Measurements from ENCODE around the gene ABCF2.

ABCF2 gene

GRCh38 chr7:151260471-151260870 lies 33.5 kb upstream of the ABCF2 start:
- no peak for DNase-seq (ENCODE audit: low read depth)
- TF ChIP-seq, protein P1, sequence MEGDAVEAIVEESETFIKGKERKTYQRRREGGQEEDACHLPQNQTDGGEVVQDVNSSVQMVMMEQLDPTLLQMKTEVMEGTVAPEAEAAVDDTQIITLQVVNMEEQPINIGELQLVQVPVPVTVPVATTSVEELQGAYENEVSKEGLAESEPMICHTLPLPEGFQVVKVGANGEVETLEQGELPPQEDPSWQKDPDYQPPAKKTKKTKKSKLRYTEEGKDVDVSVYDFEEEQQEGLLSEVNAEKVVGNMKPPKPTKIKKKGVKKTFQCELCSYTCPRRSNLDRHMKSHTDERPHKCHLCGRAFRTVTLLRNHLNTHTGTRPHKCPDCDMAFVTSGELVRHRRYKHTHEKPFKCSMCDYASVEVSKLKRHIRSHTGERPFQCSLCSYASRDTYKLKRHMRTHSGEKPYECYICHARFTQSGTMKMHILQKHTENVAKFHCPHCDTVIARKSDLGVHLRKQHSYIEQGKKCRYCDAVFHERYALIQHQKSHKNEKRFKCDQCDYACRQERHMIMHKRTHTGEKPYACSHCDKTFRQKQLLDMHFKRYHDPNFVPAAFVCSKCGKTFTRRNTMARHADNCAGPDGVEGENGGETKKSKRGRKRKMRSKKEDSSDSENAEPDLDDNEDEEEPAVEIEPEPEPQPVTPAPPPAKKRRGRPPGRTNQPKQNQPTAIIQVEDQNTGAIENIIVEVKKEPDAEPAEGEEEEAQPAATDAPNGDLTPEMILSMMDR (conservative IDR thresholded peaks at IDR 0.05; ENCODE audit: low read depth, low read length) = no peak
- no peak overlapping the region for H3K4me3 ChIP-seq (ENCODE audit: low read length)

GRCh38 chr7:151257990-151258389 lies 31.0 kb upstream of the ABCF2 start:
- no peak overlapping the region for H3K4me3 ChIP-seq (ENCODE audit: low read length)
- no peak for DNase-seq (ENCODE audit: low read depth)
- TF ChIP-seq, protein P1 (conservative IDR thresholded peaks at IDR 0.05; ENCODE audit: low read depth, low read length) = no peak

DNA sequence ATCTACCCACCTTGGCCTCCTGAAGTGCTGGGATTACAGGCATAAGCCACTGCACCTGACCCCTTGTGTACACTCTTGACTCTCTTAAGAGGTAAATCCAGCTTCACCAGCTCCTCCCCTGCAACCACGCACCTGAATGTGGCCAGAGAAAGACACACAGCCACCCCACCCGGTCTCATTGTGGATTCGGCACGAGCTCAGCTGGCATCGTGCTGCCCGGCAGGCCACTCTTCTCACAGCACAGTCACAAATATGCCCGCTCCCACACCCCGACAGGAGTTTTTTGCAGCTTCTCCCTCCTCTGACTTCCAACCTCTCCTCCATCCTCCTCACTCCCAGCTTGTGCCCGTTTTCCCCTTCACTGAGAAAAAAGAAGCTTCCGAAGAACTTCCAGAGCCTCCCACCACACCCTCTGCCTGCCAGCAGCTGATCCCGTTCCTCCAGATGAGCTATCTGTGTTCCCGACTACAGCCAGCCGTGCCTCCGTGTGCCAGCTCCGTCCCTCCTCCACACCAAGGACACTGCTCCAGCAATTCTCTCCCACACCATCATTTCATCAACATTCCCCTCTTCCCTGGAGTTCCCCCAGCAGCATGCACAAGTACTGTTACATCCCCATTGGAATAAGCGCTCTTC lies 29.5 kb upstream of the ABCF2 start:
- DNase-seq (ENCODE audit: low read depth) = no peak
- H3K4me3 ChIP-seq (ENCODE audit: low read length) = no peak overlapping the region
- TF ChIP-seq, protein P1 (conservative IDR thresholded peaks at IDR 0.05; ENCODE audit: low read depth, low read length) = no peak

DNA sequence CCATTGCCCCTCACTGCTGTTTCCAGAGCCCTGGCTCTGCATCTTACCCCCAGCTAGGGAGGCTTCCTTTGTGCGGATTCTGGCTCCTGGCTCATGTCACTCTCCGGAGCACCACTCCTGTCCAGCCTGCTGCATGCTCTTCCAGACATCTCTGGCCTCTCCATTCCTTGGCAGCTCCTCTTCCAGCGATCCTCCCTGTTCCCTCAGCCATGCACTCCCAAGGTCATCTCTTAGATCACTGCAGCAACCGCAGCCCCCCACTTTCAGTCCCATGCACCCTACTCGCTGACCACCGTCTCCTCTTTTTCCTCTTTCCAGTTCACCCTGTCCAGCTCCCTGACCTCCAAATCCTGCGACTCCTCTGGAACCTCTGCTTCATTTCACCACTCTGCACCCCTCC lies 28.4 kb upstream of the ABCF2 start:
- TF ChIP-seq, protein P1 (conservative IDR thresholded peaks at IDR 0.05; ENCODE audit: low read depth, low read length) = no peak
- no peak overlapping the region for H3K4me3 ChIP-seq (ENCODE audit: low read length)

DNA sequence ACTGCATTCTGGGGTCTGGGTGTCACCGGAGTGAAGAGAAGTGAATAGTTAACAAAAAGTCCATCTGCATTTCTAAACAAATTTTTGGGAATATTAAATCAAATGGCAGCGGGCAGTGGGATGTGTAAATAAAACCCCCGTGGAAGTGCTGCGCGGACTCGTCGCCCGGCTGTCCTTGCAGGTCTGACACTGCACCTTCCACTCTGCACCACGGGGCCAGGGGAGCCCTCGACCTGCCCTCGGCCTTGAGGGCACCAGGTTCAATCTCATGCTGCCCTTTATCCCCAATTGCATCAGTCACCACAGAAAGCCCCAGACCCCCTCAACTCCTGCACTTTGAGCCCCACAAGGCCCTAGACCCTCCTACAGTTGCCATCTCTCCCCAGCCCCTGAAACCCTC lies 27.8 kb upstream of the ABCF2 start:
- no peak overlapping the region for H3K4me3 ChIP-seq (ENCODE audit: low read length)
- TF ChIP-seq, protein P1 (conservative IDR thresholded peaks at IDR 0.05; ENCODE audit: low read depth, low read length) = no peak
- no peak for DNase-seq (ENCODE audit: low read depth)

More for the DNA sequence above, 28.4 kb upstream of the ABCF2 start:
- DNase-seq (ENCODE audit: low read depth) = no peak

- TF ChIP-seq, protein P1 (conservative IDR thresholded peaks at IDR 0.05; ENCODE audit: low read depth, low read length) = no peak
- no peak overlapping the region for H3K4me3 ChIP-seq (ENCODE audit: low read length)
- no peak for DNase-seq (ENCODE audit: low read depth)
These were observed 27.3 kb upstream of the ABCF2 start for GRCh38 chr7:151254316-151254715.

GRCh38 chr7:151252961-151253711 lies 26.1 kb upstream of the ABCF2 start:
- H3K4me3 ChIP-seq (ENCODE audit: low read length) = no peak overlapping the region
- TF ChIP-seq, protein P1 (conservative IDR thresholded peaks at IDR 0.05; ENCODE audit: low read depth, low read length) = no peak
- DNase-seq (ENCODE audit: low read depth) = no peak

All from retinal pigment epithelial cell (primary cell).